H1 (cell line): ENCODE results near the gene DAP. TPM values are rescaled to one million over a fixed set of nuclear protein-coding genes. Genes with fewer than 3 reads are reported as not detected.

Experiments
- CTCF ChIA-PET: fragments of 300-600 bp; sonication (Branson Sonifier 250); formaldehyde crosslinking; loops from one replicate; lab custom pipeline; 2021; ENCODE audit not compliant: partially characterized antibody; lab: Charles Lee
- POLR2A ChIA-PET: fragments of 300-600 bp; sonication (Branson Sonifier 250); formaldehyde crosslinking; loops from one replicate; lab custom pipeline; 2021; ENCODE audit warnings: inconsistent platforms; ENCODE audit not compliant: partially characterized antibody; lab: Charles Lee
- DNase-seq, 2 experiments: peaks; one replicate each; pipeline versions ENCODE4 v3.0.0 to v3.0.0-alpha.2; 2010 to 2022; ENCODE audit warnings: low spot score in 2 of 2, low read depth in 1 of 2, mixed read lengths in 1 of 2
- FAIRE-seq: peaks from 2 replicates; lab custom pipeline; 2011; peaks lifted over from hg19 to GRCh38; lab: Jason Lieb, UNC
- H2AFZ ChIP-seq: 2 replicates; pipeline ENCODE4 v1.8.1; 2012; ENCODE audit warnings: low read length, inconsistent platforms
- H2AK5ac ChIP-seq: 2 replicates; pipeline ENCODE4 v1.6.1; 2013; ENCODE audit warnings: low read depth, low read length
- H2BK120ac ChIP-seq: replicated peaks from 2 replicates; pipeline ENCODE3; 2013; ENCODE audit warnings: low read depth, low read length, inconsistent platforms
- H2BK12ac ChIP-seq: 2 replicates; pipeline ENCODE4 v1.6.1; 2013; ENCODE audit warnings: low read depth, low read length
- H2BK15ac ChIP-seq: 2 replicates; pipeline ENCODE4 v1.6.1; 2013; ENCODE audit warnings: low read length
- H2BK20ac ChIP-seq: 2 replicates; pipeline ENCODE4 v1.6.1; 2013; ENCODE audit warnings: low read length
- H2BK5ac ChIP-seq: 2 replicates; pipeline ENCODE4 v1.6.1; 2013; ENCODE audit warnings: low read depth, low read length
- H3K14ac ChIP-seq: 2 replicates; pipeline ENCODE4 v1.6.1; 2013; ENCODE audit warnings: inconsistent platforms; ENCODE audit not compliant: insufficient read length
- H3K18ac ChIP-seq: 2 replicates; pipeline ENCODE4 v1.6.1; 2013; ENCODE audit warnings: low read length; ENCODE audit errors: extremely low read depth
- H3K23ac ChIP-seq: 2 replicates; pipeline ENCODE4 v1.6.1; 2013; ENCODE audit warnings: inconsistent platforms; ENCODE audit not compliant: insufficient read length
- H3K23me2 ChIP-seq: 2 replicates; pipeline ENCODE4 v1.6.1; 2013; ENCODE audit warnings: low read depth, low read length
- H3K27ac ChIP-seq: 2 replicates; pipeline ENCODE4 v1.6.1; 2011; ENCODE audit warnings: low read depth, low read length, inconsistent platforms
- H3K27me3 ChIP-seq, 4 experiments: replicated peaks in 1 of 4; 1 replicate in 1 of 4; 2 replicates in 3 of 4; pipeline versions ENCODE4 v1.6.1 to v1.8.1; 2011 to 2013; ENCODE audit warnings: low read length in 3 of 4, mild to moderate bottlenecking in 3 of 4, inconsistent platforms in 2 of 4, mixed read lengths in 2 of 4, moderate library complexity in 1 of 4; ENCODE audit not compliant: control insufficient read depth in 3 of 4, insufficient read depth in 3 of 4; ENCODE audit errors: extremely low read depth in 1 of 4
- H3K36me3 ChIP-seq, 4 experiments: 2 replicates each; pipeline versions ENCODE4 v1.6.1 to v1.8.1; 2011 to 2013; ENCODE audit warnings: mild to moderate bottlenecking in 4 of 4, low read length in 3 of 4, moderate library complexity in 2 of 4, control low read depth in 1 of 4, inconsistent platforms in 1 of 4; ENCODE audit not compliant: insufficient read depth in 4 of 4, control insufficient read depth in 2 of 4
- H3K4ac ChIP-seq: replicated peaks from 2 replicates; pipeline ENCODE3; 2013; ENCODE audit warnings: low read length, low read depth, mixed read lengths, inconsistent platforms; ENCODE audit not compliant: insufficient read length
- H3K4me1 ChIP-seq, 4 experiments: replicated peaks in 1 of 4; 1 replicate in 1 of 4; 2 replicates in 3 of 4; pipeline versions ENCODE4 v1.6.1 to v1.8.1; 2011 to 2013; ENCODE audit warnings: low read length in 3 of 4, inconsistent platforms in 2 of 4, mixed read lengths in 1 of 4; ENCODE audit not compliant: insufficient read depth in 4 of 4, control insufficient read depth in 3 of 4
- H3K4me2 ChIP-seq, 2 experiments: 2 replicates each; pipeline versions ENCODE4 v1.6.1 to v1.8.1; 2011 to 2013; ENCODE audit warnings: low read depth in 2 of 2, low read length in 2 of 2, control low read depth in 1 of 2, inconsistent platforms in 1 of 2, mild to moderate bottlenecking in 1 of 2; ENCODE audit not compliant: insufficient read depth in 1 of 2
- H3K4me3 ChIP-seq, 4 experiments: fragments of 200-600, 300-600 bp in 1 of 4; sonication (generic), shearing (Covaris generic), sonication (Bioruptor Twin) in 1 of 4; 2 replicates each; pipeline versions ENCODE4 v1.5.1 to v1.8.1; 2011 to 2016; ENCODE audit warnings: low read length in 4 of 4, low read depth in 3 of 4, control low read depth in 2 of 4, inconsistent platforms in 2 of 4, mild to moderate bottlenecking in 2 of 4, mixed read lengths in 1 of 4, moderate library complexity in 1 of 4; ENCODE audit not compliant: insufficient read depth in 2 of 4; ENCODE audit errors: extremely low read depth in 1 of 4
- H3K56ac ChIP-seq: replicated peaks from 2 replicates; pipeline ENCODE3; 2013; ENCODE audit warnings: low read depth, mild to moderate bottlenecking, mixed read lengths, low read length, inconsistent platforms; ENCODE audit not compliant: insufficient read length
- H3K79me1 ChIP-seq: 2 replicates; pipeline ENCODE4 v1.6.1; 2013; ENCODE audit warnings: low read depth, low read length, control low read depth
- H3K79me2 ChIP-seq, 2 experiments: 2 replicates each; pipeline versions ENCODE4 v1.6.1 to v1.8.1; 2012 to 2013; ENCODE audit warnings: low read length in 2 of 2, mild to moderate bottlenecking in 2 of 2, inconsistent platforms in 1 of 2; ENCODE audit not compliant: insufficient read depth in 2 of 2, control insufficient read depth in 1 of 2
- H3K9ac ChIP-seq, 4 experiments: replicated peaks in 1 of 4; 1 replicate in 1 of 4; 2 replicates in 3 of 4; pipeline versions ENCODE4 v1.6.1 to v1.8.1; 2011 to 2013; ENCODE audit warnings: low read depth in 3 of 4, low read length in 3 of 4, control low read depth in 2 of 4, mild to moderate bottlenecking in 2 of 4, moderate library complexity in 2 of 4, inconsistent platforms in 1 of 4; ENCODE audit errors: extremely low read depth in 1 of 4
- H3K9me3 ChIP-seq, 2 experiments: 2 replicates each; pipeline versions ENCODE4 v1.6.1 to v1.8.1; 2012 to 2013; ENCODE audit warnings: mild to moderate bottlenecking in 2 of 2, moderate library complexity in 2 of 2, control low read depth in 1 of 2, inconsistent platforms in 1 of 2, low read depth in 1 of 2, low read length in 1 of 2, mixed read lengths in 1 of 2; ENCODE audit not compliant: insufficient read depth in 2 of 2
- H4K20me1 ChIP-seq, 2 experiments: replicated peaks in 1 of 2; 2 replicates each; pipeline versions ENCODE3 to v1.8.1; 2011 to 2013; ENCODE audit warnings: inconsistent platforms in 2 of 2, low read length in 2 of 2, mild to moderate bottlenecking in 1 of 2; ENCODE audit not compliant: insufficient read depth in 2 of 2, control insufficient read depth in 1 of 2
- H4K5ac ChIP-seq: 2 replicates; pipeline ENCODE4 v1.6.1; 2013; ENCODE audit warnings: low read length, low read depth, mixed read lengths, inconsistent platforms; ENCODE audit not compliant: insufficient read length
- H4K8ac ChIP-seq: 2 replicates; pipeline ENCODE4 v1.8.0; 2013; ENCODE audit warnings: mild to moderate bottlenecking, moderate library complexity, low read length, inconsistent platforms; ENCODE audit not compliant: insufficient read depth; ENCODE audit errors: extremely low read depth
- H4K91ac ChIP-seq: replicated peaks from 2 replicates; pipeline ENCODE3; 2013; ENCODE audit warnings: low read length, mixed read lengths, inconsistent platforms; ENCODE audit not compliant: insufficient read length
- SP1 ChIP-seq: IDR thresholded peaks from 2 replicates; pipeline ENCODE4 v1.6.1; 2011; ENCODE audit warnings: low read depth, low read length
- WGBS, 2 experiments: shearing (Covaris generic) in 1 of 2; methylation state at CpG; one replicate each; pipeline versions ENCODE4 v1.1.6 to v1.1.7; 2013 to 2015; ENCODE audit warnings: low lambda C conversion rate in 2 of 2, mixed read lengths in 2 of 2, inconsistent platforms in 1 of 2, low coverage in 1 of 2, missing lambda C conversion rate in 1 of 2; ENCODE audit not compliant: insufficient replicate concordance in 2 of 2, insufficient coverage in 1 of 2, insufficient read length in 1 of 2; ENCODE audit errors: extremely low coverage in 1 of 2, missing lambda C conversion rate in 1 of 2; 5-methylcytosine and 5-hydroxymethylcytosine counted together
- polyA plus RNA-seq, 7 experiments: library from polyadenylated mRNA; depleted of rRNA in 3 of 7; stranded (reverse) in 5 of 7; unstranded in 2 of 7; fragments of >200 nt in 5 of 7; fragments of 200-250 nt in 2 of 7; gene quantifications; 1 replicate in 5 of 7; 2 replicates in 1 of 7; 4 replicates in 1 of 7; pipeline versions ENCODE4 v1.2.1 to v1.2.3, GENCODE V29; 2011 to 2013; ENCODE audit warnings: missing spikeins in 2 of 7, mixed read lengths in 2 of 7
- total RNA-seq: library from RNA; stranded (reverse); fragmentation: NEBNext Ultra II Directional; extraction: Animal tissue kit (Norgen Biotek cat#: 25700); gene quantifications from 2 replicates; pipeline ENCODE4 v1.2.1, GENCODE V29; 2021

DAP gene
- total and polyA plus RNA-seq, 2 of the 8 experiments (the other 6 are each of a cell fraction or from before 2014, with no cell fraction given): 26.2 to 44.4 TPM

DNA sequence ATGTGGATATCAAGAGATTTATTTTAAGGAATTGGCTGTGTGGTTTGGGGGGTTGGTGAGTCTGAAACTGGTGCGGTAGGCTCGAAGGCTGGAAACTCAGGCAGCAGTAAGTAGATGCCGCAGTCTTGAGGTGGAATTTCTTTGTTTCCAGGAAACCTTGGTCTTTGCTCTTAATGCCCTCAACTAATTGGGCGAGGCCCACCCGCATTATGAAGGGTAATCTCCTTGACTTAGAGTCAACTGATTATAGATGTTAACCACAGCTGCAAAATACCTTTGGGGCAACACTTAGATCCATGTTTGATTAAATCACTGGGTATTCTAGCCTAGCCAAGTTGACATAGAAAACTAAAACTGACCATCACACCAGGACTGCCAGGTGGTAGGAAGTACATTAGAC is 113.4 kb downstream of the DAP start:
- no peaks in the 10 kb centered on the region for H3K23me2 ChIP-seq
- no peak overlapping the region for H3K9ac ChIP-seq
- no peaks in the 10 kb centered on the region for H3K9me3 ChIP-seq
- no peak overlapping the region for H3K23ac ChIP-seq
- H3K4me3 ChIP-seq: no peak overlapping the region
- no peak overlapping the region for H2AK5ac ChIP-seq
- no peak for FAIRE-seq
- H3K4ac ChIP-seq: no peak overlapping the region
- H3K4me1 ChIP-seq: no peaks in the 10 kb centered on the region; a peak in 1 of 7 replicates
- H3K18ac ChIP-seq: no peak overlapping the region
- no peak overlapping the region for H3K14ac ChIP-seq
- no peak for TF ChIP-seq SP1
- H4K5ac ChIP-seq: no peak overlapping the region
- no peak overlapping the region for H3K56ac ChIP-seq
- CTCF ChIA-PET: interaction anchor here (1.2 to 1.5 kb wide), 2 partner anchors 20 to 42 kb away, joined by 4 read pairs; no protein-coding TSS in a partner anchor
- no peak overlapping the region for H2BK15ac ChIP-seq
- no peak overlapping the region for H3K4me2 ChIP-seq
- no peak overlapping the region for H2AFZ ChIP-seq
- DNase-seq: no peak
- no peak overlapping the region for H4K91ac ChIP-seq
- H4K20me1 ChIP-seq: peaks cover 0 to 2% of the 10 kb centered on the region in 2 experiments
- H2BK12ac ChIP-seq: no peak overlapping the region
- peaks cover 0 to 13% (median 0%) of the 10 kb centered on the region in 4 experiments; a peak in 1 of 8 replicates for H3K36me3 ChIP-seq
- H3K27ac ChIP-seq: no peak overlapping the region
- no peak overlapping the region for H4K8ac ChIP-seq
- H2BK5ac ChIP-seq: no peak overlapping the region
- H3K79me2 ChIP-seq: peaks cover 0 to 10% of the 10 kb centered on the region in 2 experiments; a peak in 2 of 4 replicates
- 97% methylated on average over 5 of the region's 5 CpGs; no CpG with 5 or more reads in 1 of the 2 experiments for WGBS, 2 experiments
- no peaks in the 10 kb centered on the region for H3K27me3 ChIP-seq
- POLR2A ChIA-PET: interaction anchor here (1.4 kb wide), 1 partner anchor 20 kb away, joined by 3 read pairs; no protein-coding TSS in a partner anchor
- peaks cover 2% of the 10 kb centered on the region for H3K79me1 ChIP-seq
- H2BK120ac ChIP-seq: no peak overlapping the region
- H2BK20ac ChIP-seq: no peak overlapping the region
